ENCODE data around the gene TMEM217.

DNA sequence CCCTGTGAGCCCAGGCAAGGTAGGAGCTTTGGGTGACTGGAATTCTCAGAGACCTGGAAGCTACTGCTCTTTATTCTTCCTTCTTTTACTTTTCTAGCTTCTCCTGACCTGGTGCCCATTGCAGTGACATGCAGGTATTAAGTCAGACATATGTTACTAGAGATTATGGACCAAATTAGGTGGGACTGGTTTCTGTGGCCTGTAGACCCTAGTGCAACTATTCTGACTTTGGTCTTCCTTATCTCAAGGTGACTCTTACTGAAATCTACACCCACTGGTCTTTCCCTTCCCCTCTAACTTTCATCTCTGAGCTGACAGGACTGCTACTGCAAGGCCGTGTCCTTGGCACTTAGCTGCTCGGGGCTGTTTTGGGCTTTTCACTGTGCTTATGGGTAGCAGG lies 24.4 kb upstream of the TMEM217 start:
- TF ChIP-seq, protein P1, sequence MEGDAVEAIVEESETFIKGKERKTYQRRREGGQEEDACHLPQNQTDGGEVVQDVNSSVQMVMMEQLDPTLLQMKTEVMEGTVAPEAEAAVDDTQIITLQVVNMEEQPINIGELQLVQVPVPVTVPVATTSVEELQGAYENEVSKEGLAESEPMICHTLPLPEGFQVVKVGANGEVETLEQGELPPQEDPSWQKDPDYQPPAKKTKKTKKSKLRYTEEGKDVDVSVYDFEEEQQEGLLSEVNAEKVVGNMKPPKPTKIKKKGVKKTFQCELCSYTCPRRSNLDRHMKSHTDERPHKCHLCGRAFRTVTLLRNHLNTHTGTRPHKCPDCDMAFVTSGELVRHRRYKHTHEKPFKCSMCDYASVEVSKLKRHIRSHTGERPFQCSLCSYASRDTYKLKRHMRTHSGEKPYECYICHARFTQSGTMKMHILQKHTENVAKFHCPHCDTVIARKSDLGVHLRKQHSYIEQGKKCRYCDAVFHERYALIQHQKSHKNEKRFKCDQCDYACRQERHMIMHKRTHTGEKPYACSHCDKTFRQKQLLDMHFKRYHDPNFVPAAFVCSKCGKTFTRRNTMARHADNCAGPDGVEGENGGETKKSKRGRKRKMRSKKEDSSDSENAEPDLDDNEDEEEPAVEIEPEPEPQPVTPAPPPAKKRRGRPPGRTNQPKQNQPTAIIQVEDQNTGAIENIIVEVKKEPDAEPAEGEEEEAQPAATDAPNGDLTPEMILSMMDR (conservative IDR thresholded peaks at IDR 0.05; ENCODE audit: low read depth, low read length), result no peak
- TF ChIP-seq EZH2phosphoT487 (IDR thresholded peaks at IDR 0.05; ENCODE audit: borderline replicate concordance, low read length), result no peak
- TF ChIP-seq EZH2 (IDR thresholded peaks at IDR 0.05; ENCODE audit: low read length, unreplicated experiment), result no peak
